ENCODE data around the gene SLC6A12.

DNA sequence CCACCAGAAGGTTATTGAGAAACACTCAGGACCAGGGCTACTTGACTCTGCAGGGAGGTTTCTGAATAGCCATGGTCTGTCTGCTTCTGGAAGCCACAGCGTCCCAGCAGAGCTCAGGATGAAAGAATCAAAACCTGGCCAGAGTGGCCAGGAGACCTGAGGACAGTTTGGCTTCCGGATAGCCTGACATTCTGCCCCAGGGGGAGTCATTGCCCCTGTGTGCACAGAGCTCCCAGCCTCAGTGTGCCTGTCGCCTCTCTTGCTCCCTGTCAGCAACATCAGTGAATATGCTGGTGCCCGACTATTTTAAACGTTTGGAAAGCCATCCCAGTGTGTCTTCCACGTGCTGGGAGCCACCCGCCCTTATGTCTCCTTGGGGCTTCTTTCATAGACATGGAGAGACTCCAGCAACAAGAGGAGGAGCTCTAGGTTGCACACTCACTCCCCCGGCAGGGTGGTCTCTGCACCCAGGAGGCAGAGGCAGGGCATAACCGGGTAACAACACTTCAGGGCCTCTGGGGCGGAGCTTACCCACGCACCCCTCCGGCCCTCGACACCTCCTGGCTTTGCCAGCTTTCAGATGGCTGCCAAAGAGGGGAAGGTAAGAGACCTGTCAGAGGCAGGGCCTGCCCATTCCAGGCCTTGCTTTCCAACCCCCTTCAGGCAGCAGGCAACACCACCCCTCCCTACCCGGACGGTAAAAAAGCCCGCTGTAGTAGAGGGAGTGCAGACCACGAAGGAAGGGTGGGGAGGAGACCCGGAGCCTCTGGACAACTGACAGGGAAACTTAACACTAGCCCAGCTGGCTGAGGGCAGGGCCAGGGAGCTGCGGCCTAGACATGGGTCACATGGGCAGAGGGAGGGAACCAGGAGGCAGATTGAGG, 19.0 kb upstream of the SLC6A12 start:
- TF ChIP-seq, protein P1, sequence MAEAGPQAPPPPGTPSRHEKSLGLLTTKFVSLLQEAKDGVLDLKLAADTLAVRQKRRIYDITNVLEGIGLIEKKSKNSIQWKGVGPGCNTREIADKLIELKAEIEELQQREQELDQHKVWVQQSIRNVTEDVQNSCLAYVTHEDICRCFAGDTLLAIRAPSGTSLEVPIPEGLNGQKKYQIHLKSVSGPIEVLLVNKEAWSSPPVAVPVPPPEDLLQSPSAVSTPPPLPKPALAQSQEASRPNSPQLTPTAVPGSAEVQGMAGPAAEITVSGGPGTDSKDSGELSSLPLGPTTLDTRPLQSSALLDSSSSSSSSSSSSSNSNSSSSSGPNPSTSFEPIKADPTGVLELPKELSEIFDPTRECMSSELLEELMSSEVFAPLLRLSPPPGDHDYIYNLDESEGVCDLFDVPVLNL (CRISPR knock-in tag; IDR thresholded peaks at IDR 0.05; ENCODE audit: borderline replicate concordance, low read depth) = no peak
- no peak for TF ChIP-seq FOXP1 (CRISPR knock-in tag; IDR thresholded peaks at IDR 0.05; ENCODE audit: borderline replicate concordance)
- TF ChIP-seq, protein P2, sequence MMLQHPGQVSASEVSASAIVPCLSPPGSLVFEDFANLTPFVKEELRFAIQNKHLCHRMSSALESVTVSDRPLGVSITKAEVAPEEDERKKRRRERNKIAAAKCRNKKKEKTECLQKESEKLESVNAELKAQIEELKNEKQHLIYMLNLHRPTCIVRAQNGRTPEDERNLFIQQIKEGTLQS (CRISPR knock-in tag; conservative IDR thresholded peaks at IDR 0.05) = no peak
- no peak for TF ChIP-seq NR2C2 (CRISPR knock-in tag; IDR thresholded peaks at IDR 0.05)
- TF ChIP-seq ATF1 (CRISPR knock-in tag; IDR thresholded peaks at IDR 0.05) = no peak
- no peak for TF ChIP-seq ZNF138 (CRISPR knock-in tag; conservative IDR thresholded peaks at IDR 0.05)
- TF ChIP-seq, protein P3, sequence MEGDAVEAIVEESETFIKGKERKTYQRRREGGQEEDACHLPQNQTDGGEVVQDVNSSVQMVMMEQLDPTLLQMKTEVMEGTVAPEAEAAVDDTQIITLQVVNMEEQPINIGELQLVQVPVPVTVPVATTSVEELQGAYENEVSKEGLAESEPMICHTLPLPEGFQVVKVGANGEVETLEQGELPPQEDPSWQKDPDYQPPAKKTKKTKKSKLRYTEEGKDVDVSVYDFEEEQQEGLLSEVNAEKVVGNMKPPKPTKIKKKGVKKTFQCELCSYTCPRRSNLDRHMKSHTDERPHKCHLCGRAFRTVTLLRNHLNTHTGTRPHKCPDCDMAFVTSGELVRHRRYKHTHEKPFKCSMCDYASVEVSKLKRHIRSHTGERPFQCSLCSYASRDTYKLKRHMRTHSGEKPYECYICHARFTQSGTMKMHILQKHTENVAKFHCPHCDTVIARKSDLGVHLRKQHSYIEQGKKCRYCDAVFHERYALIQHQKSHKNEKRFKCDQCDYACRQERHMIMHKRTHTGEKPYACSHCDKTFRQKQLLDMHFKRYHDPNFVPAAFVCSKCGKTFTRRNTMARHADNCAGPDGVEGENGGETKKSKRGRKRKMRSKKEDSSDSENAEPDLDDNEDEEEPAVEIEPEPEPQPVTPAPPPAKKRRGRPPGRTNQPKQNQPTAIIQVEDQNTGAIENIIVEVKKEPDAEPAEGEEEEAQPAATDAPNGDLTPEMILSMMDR (IDR thresholded peaks at IDR 0.05) = no peak
- TF ChIP-seq ESRRA (CRISPR knock-in tag; IDR thresholded peaks at IDR 0.05; ENCODE audit: borderline replicate concordance) = no peak
- TF ChIP-seq, protein P4, sequence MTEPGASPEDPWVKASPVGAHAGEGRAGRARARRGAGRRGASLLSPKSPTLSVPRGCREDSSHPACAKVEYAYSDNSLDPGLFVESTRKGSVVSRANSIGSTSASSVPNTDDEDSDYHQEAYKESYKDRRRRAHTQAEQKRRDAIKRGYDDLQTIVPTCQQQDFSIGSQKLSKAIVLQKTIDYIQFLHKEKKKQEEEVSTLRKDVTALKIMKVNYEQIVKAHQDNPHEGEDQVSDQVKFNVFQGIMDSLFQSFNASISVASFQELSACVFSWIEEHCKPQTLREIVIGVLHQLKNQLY (CRISPR knock-in tag; IDR thresholded peaks at IDR 0.05) = no peak
- TF ChIP-seq, protein P5, sequence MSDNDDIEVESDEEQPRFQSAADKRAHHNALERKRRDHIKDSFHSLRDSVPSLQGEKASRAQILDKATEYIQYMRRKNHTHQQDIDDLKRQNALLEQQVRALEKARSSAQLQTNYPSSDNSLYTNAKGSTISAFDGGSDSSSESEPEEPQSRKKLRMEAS (CRISPR knock-in tag; IDR thresholded peaks at IDR 0.05) = no peak
- no peak for TF ChIP-seq TEAD4 (CRISPR knock-in tag; IDR thresholded peaks at IDR 0.05)
- TF ChIP-seq NFE2L1 (CRISPR knock-in tag; IDR thresholded peaks at IDR 0.05) = no peak
